ENCODE results near the gene NTRK3.
"Not testable (repeated sequence)": the region's sequence is repeated elsewhere in the genome, so short reads cannot be mapped to it uniquely, and the experiment has no call there.

The NTRK3 gene

GRCh38 chr15:88115486-88116152 is 140.9 kb downstream of the NTRK3 start:
- no peak for DNase-seq

- DNase-seq = no peak
These were observed 142.8 kb downstream of the NTRK3 start for GRCh38 chr15:88113613-88114308.

- DNase-seq = no peak
These were observed 147.5 kb downstream of the NTRK3 start for GRCh38 chr15:88108991-88109390.

GRCh38 chr15:88108477-88108876 is 148.1 kb downstream of the NTRK3 start:
- DNase-seq = no peak

- DNase-seq = no peak
These were observed 150.5 kb downstream of the NTRK3 start for GRCh38 chr15:88106074-88106473.

- no peak for DNase-seq
These were observed 152.2 kb downstream of the NTRK3 start for GRCh38 chr15:88104357-88104756.

- no peak for DNase-seq
These were observed 156.4 kb downstream of the NTRK3 start for GRCh38 chr15:88100181-88100580.

GRCh38 chr15:88098361-88098760 is 158.2 kb downstream of the NTRK3 start:
- DNase-seq = no peak

- DNase-seq = no peak
These were observed 165.0 kb downstream of the NTRK3 start for GRCh38 chr15:88091444-88092016.

- DNase-seq = no peak
These were observed 166.0 kb downstream of the NTRK3 start for GRCh38 chr15:88090481-88091011.

- no peak for DNase-seq
These were observed 166.8 kb downstream of the NTRK3 start for GRCh38 chr15:88089731-88090130.

- DNase-seq = no peak
These were observed 167.4 kb downstream of the NTRK3 start for GRCh38 chr15:88089024-88089620.

GRCh38 chr15:88083811-88084760 is 172.5 kb downstream of the NTRK3 start:
- DNase-seq = no peak

GRCh38 chr15:88080616-88081015 is 175.9 kb downstream of the NTRK3 start:
- no peak for DNase-seq

GRCh38 chr15:88077296-88078020 is 179.1 kb downstream of the NTRK3 start:
- no peak for DNase-seq

GRCh38 chr15:88076328-88076727 is 180.2 kb downstream of the NTRK3 start:
- DNase-seq = no peak

GRCh38 chr15:88075102-88075501 is 181.4 kb downstream of the NTRK3 start:
- no peak for DNase-seq

GRCh38 chr15:88074386-88074785 is 182.2 kb downstream of the NTRK3 start:
- DNase-seq = no peak

- DNase-seq = no peak
These were observed 183.2 kb downstream of the NTRK3 start for GRCh38 chr15:88073391-88073691.

GRCh38 chr15:88072598-88073390 is 183.7 kb downstream of the NTRK3 start:
- DNase-seq = no peak

GRCh38 chr15:88072133-88072532 is 184.4 kb downstream of the NTRK3 start:
- DNase-seq = not testable (repeated sequence)

All from OCI-M1 (cell line).